OCI-LY1 (cell line): ENCODE data around the gene PTPRS.
"Not testable (repeated sequence)": the region's sequence is repeated elsewhere in the genome, so short reads cannot be mapped to it uniquely, and the experiment has no call there.

ENCODE experiments used
- H2AFZ ChIP-seq: fragments of 200-600 bp; sonication (generic), shearing (Covaris generic); 2 replicates; pipeline ENCODE4 v1.6.0; 2014; ENCODE audit warnings: antibody characterized with exemption, mild to moderate bottlenecking, low read length
- H3F3A ChIP-seq: fragments of 200-600 bp; sonication (generic), shearing (Covaris generic); 2 replicates; pipeline ENCODE4 v1.6.0; 2014; ENCODE audit warnings: mild to moderate bottlenecking, antibody characterized with exemption, low read length, moderate library complexity; ENCODE audit not compliant: insufficient read depth
- H3K27ac ChIP-seq: fragments of 200-600 bp; sonication (generic); 2 replicates; pipeline ENCODE4 v1.5.1; 2014; ENCODE audit warnings: low read length, mixed run types, mild to moderate bottlenecking, low read depth; ENCODE audit not compliant: poor library complexity, severe bottlenecking
- H3K27me3 ChIP-seq: fragments of 200-600 bp; sonication (generic); 2 replicates; pipeline ENCODE4 v1.6.0; 2014; ENCODE audit warnings: antibody characterized with exemption, mild to moderate bottlenecking, low read length, moderate library complexity; ENCODE audit not compliant: insufficient read depth
- H3K36me3 ChIP-seq: fragments of 200-600 bp; sonication (generic); 2 replicates; pipeline ENCODE4 v1.6.1; 2014; ENCODE audit warnings: mild to moderate bottlenecking, antibody characterized with exemption, low read length, moderate library complexity, mixed read lengths; ENCODE audit not compliant: insufficient read depth
- H3K4me1 ChIP-seq: fragments of 200-600 bp; sonication (generic); 2 replicates; pipeline ENCODE4 v1.5.1; 2014; ENCODE audit warnings: mild to moderate bottlenecking, low read length, moderate library complexity; ENCODE audit not compliant: insufficient read depth, severe bottlenecking
- H3K4me2 ChIP-seq: fragments of 200-600 bp; sonication (generic), shearing (Covaris generic); 2 replicates; pipeline ENCODE4 v1.6.1; 2014; ENCODE audit warnings: low read length
- H3K4me3 ChIP-seq: fragments of 200-600 bp; sonication (generic); 2 replicates; pipeline ENCODE4 v1.5.1; 2014; ENCODE audit warnings: low read length, low read depth, mild to moderate bottlenecking, mixed read lengths; ENCODE audit not compliant: poor library complexity, severe bottlenecking
- H3K79me2 ChIP-seq: fragments of 200-600 bp; shearing (Covaris generic); 2 replicates; pipeline ENCODE4 v1.6.1; 2016; ENCODE audit warnings: mixed run types, low read length, mixed read lengths; ENCODE audit not compliant: insufficient read depth
- H3K9ac ChIP-seq: fragments of 200-600 bp; sonication (generic), shearing (Covaris generic); 2 replicates; pipeline ENCODE4 v1.6.1; 2014; ENCODE audit warnings: mild to moderate bottlenecking, low read length, mixed read lengths
- H3K9me2 ChIP-seq: fragments of 200-600 bp; sonication (generic), shearing (Covaris generic); 2 replicates; pipeline ENCODE4 v1.6.1; 2014; ENCODE audit warnings: low read depth, mild to moderate bottlenecking, low read length, mixed read lengths
- H3K9me3 ChIP-seq: fragments of 200-600 bp; shearing (Covaris generic); 2 replicates; pipeline ENCODE4 v1.6.1; 2014; ENCODE audit warnings: low read length, mixed read lengths
- H4K20me1 ChIP-seq: fragments of 200-600 bp; sonication (generic), shearing (Covaris generic); 2 replicates; pipeline ENCODE4 v1.6.0; 2016; ENCODE audit warnings: mild to moderate bottlenecking, low read length; ENCODE audit not compliant: insufficient read depth
- CTCF ChIP-seq: fragments of 200-600 bp; sonication (generic), shearing (Covaris generic); IDR thresholded peaks from 2 replicates; pipeline ENCODE4 v1.5.1; 2017; ENCODE audit warnings: mild to moderate bottlenecking, antibody characterized with exemption, low read length, moderate library complexity, mixed read lengths
- EZH2 ChIP-seq: fragments of 200-600 bp; sonication (generic), shearing (Covaris generic); IDR thresholded peaks from 2 replicates; pipeline ENCODE4 v1.8.0; 2017; ENCODE audit warnings: borderline replicate concordance, mixed run types, mild to moderate bottlenecking, antibody characterized with exemption, low read length, moderate library complexity, mixed read lengths

PTPRS gene

GRCh38 chr19:5367530-5368133 lies 27.0 kb upstream of the PTPRS start:
- Histone ChIP-seq H3K4me1 (no peaks in the 10 kb centered on the region), H3F3A (no peaks in the 10 kb centered on the region), H3K36me3 (no peaks in the 10 kb centered on the region), H4K20me1 (no peaks in the 10 kb centered on the region), H3K9me2 (no peaks in the 10 kb centered on the region), H3K9ac (no peak overlapping the region), H3K79me2 (no peaks in the 10 kb centered on the region), H3K4me3 (no peak overlapping the region), H3K27ac (no peak overlapping the region), H3K4me2 (no peak overlapping the region), H2AFZ (no peak overlapping the region), H3K27me3 (no peaks in the 10 kb centered on the region), H3K9me3 (no peaks in the 10 kb centered on the region)
- TF ChIP-seq EZH2 (no peak), CTCF (no peak)

DNA sequence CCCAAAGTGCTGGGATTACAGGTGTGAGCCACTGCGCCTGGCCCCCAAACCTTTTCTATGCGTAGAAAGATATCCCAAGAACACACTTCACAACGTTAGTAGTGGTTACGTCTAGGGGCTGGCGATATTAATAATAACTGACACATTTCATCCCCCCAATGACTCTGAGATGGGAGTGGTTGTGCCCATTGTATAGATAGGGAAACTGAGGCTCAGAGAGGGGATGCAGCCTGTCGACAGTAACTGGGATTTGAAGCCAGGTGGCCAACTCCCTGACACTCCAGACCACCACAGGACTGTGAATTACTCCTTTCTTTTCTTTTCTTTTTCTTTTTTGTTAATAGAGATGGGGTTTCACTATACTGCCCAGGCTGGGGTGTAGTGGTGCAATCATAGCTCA lies 25.3 kb upstream of the PTPRS start:
- TF ChIP-seq EZH2: no peak
- TF ChIP-seq CTCF: no peak
- H3K4me2 ChIP-seq: no peak overlapping the region

GRCh38 chr19:5364674-5365073 lies 24.1 kb upstream of the PTPRS start:
- Histone ChIP-seq H3K4me2 (no peak overlapping the region), H3K4me3 (no peak overlapping the region), H3F3A (no peaks in the 10 kb centered on the region), H3K4me1 (no peaks in the 10 kb centered on the region), H3K9me2 (no peaks in the 10 kb centered on the region), H3K27ac (no peak overlapping the region), H3K9ac (no peak overlapping the region), H3K27me3 (no peaks in the 10 kb centered on the region), H2AFZ (no peak overlapping the region), H3K9me3 (no peaks in the 10 kb centered on the region), H3K36me3 (no peaks in the 10 kb centered on the region), H4K20me1 (no peaks in the 10 kb centered on the region), H3K79me2 (no peaks in the 10 kb centered on the region)
- no peak for TF ChIP-seq CTCF
- no peak for TF ChIP-seq EZH2

More for the DNA sequence above, 25.3 kb upstream of the PTPRS start:
- H3F3A ChIP-seq: no peaks in the 10 kb centered on the region
- H3K27ac ChIP-seq: no peak overlapping the region
- H3K27me3 ChIP-seq: no peaks in the 10 kb centered on the region
- H3K9ac ChIP-seq: no peak overlapping the region
- H3K79me2 ChIP-seq: no peaks in the 10 kb centered on the region
- H3K9me3 ChIP-seq: no peaks in the 10 kb centered on the region
- H2AFZ ChIP-seq: no peak overlapping the region
- H3K36me3 ChIP-seq: no peaks in the 10 kb centered on the region
- no peaks in the 10 kb centered on the region for H4K20me1 ChIP-seq
- H3K4me3 ChIP-seq: no peak overlapping the region
- H3K9me2 ChIP-seq: no peaks in the 10 kb centered on the region
- no peaks in the 10 kb centered on the region for H3K4me1 ChIP-seq

DNA sequence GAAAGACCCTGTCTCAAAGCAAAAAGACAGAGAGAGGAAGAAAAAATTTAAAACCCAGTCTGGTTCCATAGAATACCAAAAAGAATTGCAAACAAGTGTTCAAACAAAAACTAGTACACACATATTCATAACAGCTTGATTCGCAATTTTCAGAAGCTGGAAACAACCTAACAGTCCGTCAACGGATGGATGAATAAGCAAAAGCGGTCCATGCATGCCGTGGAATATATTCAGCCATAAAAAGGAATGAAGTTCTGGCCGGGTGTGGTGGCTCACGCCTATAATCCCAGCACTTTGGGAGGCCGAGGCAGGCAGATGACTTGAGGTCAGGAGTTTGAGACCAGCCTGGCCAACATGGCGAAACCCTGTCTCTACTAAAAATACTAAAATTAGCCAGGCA lies 21.2 kb upstream of the PTPRS start:
- H3K4me2 ChIP-seq, H3K9ac ChIP-seq, H3K36me3 ChIP-seq, H2AFZ ChIP-seq, H3K27ac ChIP-seq, H3K79me2 ChIP-seq, H4K20me1 ChIP-seq, H3K9me3 ChIP-seq, H3K9me2 ChIP-seq, H3K4me1 ChIP-seq, H3F3A ChIP-seq, H3K27me3 ChIP-seq, H3K4me3 ChIP-seq: not testable (repeated sequence)
